ENCODE measurements around the gene NUDT3. TPM values are rescaled to one million over a fixed set of nuclear protein-coding genes. Genes with fewer than 3 reads are reported as not detected.
A peak's percentile ranks its signal among the peaks of the same experiment; 100 is the strongest.
"Not testable (repeated sequence)": the region's sequence is repeated elsewhere in the genome, so short reads cannot be mapped to it uniquely, and the experiment has no call there.

NUDT3 gene
- total RNA-seq, 1 experiment from 2014 or later: 41.7 TPM

- Histone ChIP-seq H4K20me1 (ENCODE audit: insufficient read depth, low read depth, low read length) (peaks cover 6% of the 10 kb centered on the region; the same call in 1 of the 2 replicates), H3K36me3 (ENCODE audit: insufficient read depth, low read length) (no peaks in the 10 kb centered on the region), H3K79me2 (ENCODE audit: low read length) (no peaks in the 10 kb centered on the region), H3K27me3 (ENCODE audit: low read length) (no peaks in the 10 kb centered on the region), H2AFZ (ENCODE audit: low read length) (peak overlapping the region; percentile 94), H3K27ac (ENCODE audit: low read length) (no peak overlapping the region; the same call in 1 of the 2 replicates), H3K4me2 (ENCODE audit: low read depth, low read length, poor library complexity, severe bottlenecking) (peak overlapping the region; percentile 87), H3K9me3 (ENCODE audit: low read length) (no peaks in the 10 kb centered on the region), H3K9ac (ENCODE audit: low read length) (peak overlapping the region; percentile 81), H3K4me1 (ENCODE audit: low read length) (peaks cover 27% of the 10 kb centered on the region), H3K9me2 (replicated peaks; ENCODE audit: insufficient read depth, low read length) (no peaks in the 10 kb centered on the region), H3K4me3 (ENCODE audit: low read length) (peak overlapping the region; percentile 88)
- no peak for DNase-seq
Measured at GRCh38 chr6:34249469-34250261, 142.8 kb downstream of the NUDT3 start.

- Histone ChIP-seq H3K9me3 (ENCODE audit: low read length) (no peaks in the 10 kb centered on the region), H3K4me2 (ENCODE audit: low read depth, low read length, poor library complexity, severe bottlenecking) (peak within 1 kb of the TSS; percentile 87), H3K9ac (ENCODE audit: low read length) (peak within 1 kb of the TSS; percentile 90), H3K9me2 (replicated peaks; ENCODE audit: insufficient read depth, low read length) (no peaks in the 10 kb centered on the region), H4K20me1 (ENCODE audit: insufficient read depth, low read depth, low read length) (peaks cover 6% of the 10 kb centered on the region; the same call in 1 of the 2 replicates), H3K4me1 (ENCODE audit: low read length) (peaks cover 27% of the 10 kb centered on the region), H2AFZ (ENCODE audit: low read length) (peak within 1 kb of the TSS; percentile 94), H3K27ac (ENCODE audit: low read length) (peak within 1 kb of the TSS; percentile 65), H3K36me3 (ENCODE audit: insufficient read depth, low read length) (no peaks in the 10 kb centered on the region), H3K79me2 (ENCODE audit: low read length) (no peaks in the 10 kb centered on the region), H3K4me3 (ENCODE audit: low read length) (peak within 1 kb of the TSS; percentile 88), H3K27me3 (ENCODE audit: low read length) (no peaks in the 10 kb centered on the region)
- peak; percentile 98 for DNase-seq
Measured at GRCh38 chr6:34248727-34249468, 143.6 kb downstream of the NUDT3 start, which contains the start of gene SMIM29. Gene SMIM29 (minus strand): TSS chr6:34249006. CDS start chr6:34247791, 1,215 bp downstream.

GRCh38 chr6:34248198-34248726 is 144.2 kb downstream of the NUDT3 start:
- Histone ChIP-seq H3K27ac (ENCODE audit: low read length) (peak overlapping the region; percentile 65), H3K4me3 (ENCODE audit: low read length) (peak overlapping the region; percentile 88), H3K27me3 (ENCODE audit: low read length) (no peaks in the 10 kb centered on the region), H3K4me2 (ENCODE audit: low read depth, low read length, poor library complexity, severe bottlenecking) (peak overlapping the region; percentile 87), H3K9me2 (replicated peaks; ENCODE audit: insufficient read depth, low read length) (no peaks in the 10 kb centered on the region), H2AFZ (ENCODE audit: low read length) (peak overlapping the region; percentile 12; the same call in 1 of the 2 replicates), H3K79me2 (ENCODE audit: low read length) (no peaks in the 10 kb centered on the region), H3K9me3 (ENCODE audit: low read length) (no peaks in the 10 kb centered on the region), H4K20me1 (ENCODE audit: insufficient read depth, low read depth, low read length) (peaks cover 6% of the 10 kb centered on the region; the same call in 1 of the 2 replicates), H3K9ac (ENCODE audit: low read length) (peak overlapping the region; percentile 90), H3K36me3 (ENCODE audit: insufficient read depth, low read length) (0 out of 2 replicates have a peak, but pooled peaks cover 3% of the 10 kb centered on the region), H3K4me1 (ENCODE audit: low read length) (peaks cover 30% of the 10 kb centered on the region)
- DNase-seq: peak; percentile 75

- H3K9me3 ChIP-seq (ENCODE audit: low read length): no peaks in the 10 kb centered on the region
- H3K9me2 ChIP-seq (replicated peaks; ENCODE audit: insufficient read depth, low read length): no peaks in the 10 kb centered on the region
- H3K79me2 ChIP-seq (ENCODE audit: low read length): no peaks in the 10 kb centered on the region
- H3K4me3 ChIP-seq (ENCODE audit: low read length): peak overlapping the region; percentile 88
- H3K36me3 ChIP-seq (ENCODE audit: insufficient read depth, low read length): peaks cover 5% of the 10 kb centered on the region; the same call in 1 of the 2 replicates
- H3K4me1 ChIP-seq (ENCODE audit: low read length): peaks cover 27% of the 10 kb centered on the region
- H3K27ac ChIP-seq (ENCODE audit: low read length): peak overlapping the region; percentile 26; the same call in 1 of the 2 replicates
- H2AFZ ChIP-seq (ENCODE audit: low read length): no peak overlapping the region
- peak overlapping the region; percentile 90 for H3K9ac ChIP-seq (ENCODE audit: low read length)
- H4K20me1 ChIP-seq (ENCODE audit: insufficient read depth, low read depth, low read length): peaks cover 6% of the 10 kb centered on the region; the same call in 1 of the 2 replicates
- H3K27me3 ChIP-seq (ENCODE audit: low read length): no peaks in the 10 kb centered on the region
- peak overlapping the region; percentile 87 for H3K4me2 ChIP-seq (ENCODE audit: low read depth, low read length, poor library complexity, severe bottlenecking)
- peak; percentile 62 for DNase-seq
Measured at GRCh38 chr6:34247481-34248197, 144.8 kb downstream of the NUDT3 start.

- Histone ChIP-seq H3K9me3 (ENCODE audit: low read length) (no peaks in the 10 kb centered on the region), H3K9me2 (replicated peaks; ENCODE audit: insufficient read depth, low read length) (no peaks in the 10 kb centered on the region), H3K4me1 (ENCODE audit: low read length) (peaks cover 25% of the 10 kb centered on the region), H3K27ac (ENCODE audit: low read length) (peak overlapping the region; percentile 12), H3K4me3 (ENCODE audit: low read length) (no peak overlapping the region), H4K20me1 (ENCODE audit: insufficient read depth, low read depth, low read length) (peaks cover 15% of the 10 kb centered on the region; the same call in 1 of the 2 replicates), H2AFZ (ENCODE audit: low read length) (no peak overlapping the region), H3K27me3 (ENCODE audit: low read length) (no peaks in the 10 kb centered on the region), H3K36me3 (ENCODE audit: insufficient read depth, low read length) (peaks cover 12% of the 10 kb centered on the region; the same call in 1 of the 2 replicates), H3K9ac (ENCODE audit: low read length) (no peak overlapping the region), H3K4me2 (ENCODE audit: low read depth, low read length, poor library complexity, severe bottlenecking) (no peak overlapping the region), H3K79me2 (ENCODE audit: low read length) (no peaks in the 10 kb centered on the region)
- DNase-seq: peak; percentile 90
Measured at GRCh38 chr6:34246563-34247391, 145.7 kb downstream of the NUDT3 start.

- Histone ChIP-seq H2AFZ (ENCODE audit: low read length) (no peak overlapping the region), H3K9ac (ENCODE audit: low read length) (no peak overlapping the region), H3K9me3 (ENCODE audit: low read length) (no peaks in the 10 kb centered on the region), H3K27ac (ENCODE audit: low read length) (peak overlapping the region; percentile 12), H3K27me3 (ENCODE audit: low read length) (no peaks in the 10 kb centered on the region), H3K4me2 (ENCODE audit: low read depth, low read length, poor library complexity, severe bottlenecking) (no peak overlapping the region), H3K4me1 (ENCODE audit: low read length) (peaks cover 30% of the 10 kb centered on the region), H3K4me3 (ENCODE audit: low read length) (no peak overlapping the region), H3K9me2 (replicated peaks; ENCODE audit: insufficient read depth, low read length) (no peaks in the 10 kb centered on the region), H3K79me2 (ENCODE audit: low read length) (no peaks in the 10 kb centered on the region), H3K36me3 (ENCODE audit: insufficient read depth, low read length) (peaks cover 18% of the 10 kb centered on the region; the same call in 1 of the 2 replicates), H4K20me1 (ENCODE audit: insufficient read depth, low read depth, low read length) (peaks cover 20% of the 10 kb centered on the region)
- no peak for DNase-seq
Measured at GRCh38 chr6:34246249-34246562, 146.3 kb downstream of the NUDT3 start.

GRCh38 chr6:34245761-34246140 is 146.7 kb downstream of the NUDT3 start:
- Histone ChIP-seq H3K36me3 (ENCODE audit: insufficient read depth, low read length) (peaks cover 22% of the 10 kb centered on the region; the same call in 1 of the 2 replicates), H3K4me1 (ENCODE audit: low read length) (peaks cover 31% of the 10 kb centered on the region), H4K20me1 (ENCODE audit: insufficient read depth, low read depth, low read length) (peaks cover 22% of the 10 kb centered on the region)
- not testable (repeated sequence) for H2AFZ ChIP-seq (ENCODE audit: low read length); H3K27me3 ChIP-seq (ENCODE audit: low read length); H3K4me2 ChIP-seq (ENCODE audit: low read depth, low read length, poor library complexity, severe bottlenecking); H3K9me2 ChIP-seq (replicated peaks; ENCODE audit: insufficient read depth, low read length); H3K27ac ChIP-seq (ENCODE audit: low read length); H3K9me3 ChIP-seq (ENCODE audit: low read length); H3K79me2 ChIP-seq (ENCODE audit: low read length); H3K4me3 ChIP-seq (ENCODE audit: low read length); H3K9ac ChIP-seq (ENCODE audit: low read length); DNase-seq
